ENCODE data around the gene HSD3B7.

GRCh38 chr16:30948667-30949649, 36.0 kb upstream of the HSD3B7 start, which contains the start of gene ORAI3:
- no peak for TF ChIP-seq CTCF (IDR thresholded peaks at IDR 0.05)
- no peak for TF ChIP-seq EZH2 (IDR thresholded peaks at IDR 0.05; ENCODE audit: borderline replicate concordance, insufficient read depth, low read depth, low read length, poor library complexity, severe bottlenecking)
